ENCODE measurements around the gene ATG14.

Gene ATG14

DNA sequence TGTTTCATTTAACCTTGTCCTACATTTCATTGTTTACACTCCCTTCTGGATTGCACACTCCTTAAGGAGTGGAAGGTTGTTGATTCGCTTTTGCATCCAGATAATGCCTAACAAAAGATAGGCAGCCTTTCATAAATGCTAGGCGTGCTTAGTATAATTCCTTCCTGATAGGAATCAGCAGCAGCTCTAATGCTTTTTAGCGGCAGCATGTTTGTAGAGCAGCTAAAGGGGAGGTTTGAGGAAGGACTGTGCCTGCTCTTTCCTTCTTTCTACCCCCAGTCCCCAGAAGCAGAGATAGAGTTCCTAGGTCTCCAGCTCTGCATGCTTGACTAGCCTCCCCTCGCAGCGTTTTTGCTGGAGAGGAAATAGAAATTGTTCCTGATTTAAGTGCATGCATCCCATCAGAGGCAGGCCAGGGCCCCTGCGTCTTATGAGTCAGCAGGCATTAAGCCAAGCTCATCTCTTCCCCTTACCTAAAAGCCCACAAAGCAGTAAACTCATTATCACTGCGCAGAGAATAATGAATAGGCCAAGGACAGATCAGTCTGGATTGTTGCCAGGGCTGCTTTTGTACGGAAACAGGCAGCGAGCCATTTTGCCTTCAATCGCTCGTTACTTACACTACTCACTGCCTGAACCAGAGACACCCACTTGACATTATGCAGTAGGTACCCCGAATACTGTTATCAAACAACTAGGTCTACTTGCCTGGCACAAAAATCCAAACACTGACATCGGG is 42.8 kb upstream of the ATG14 start (continued):
- TF ChIP-seq KLF8 (tag by site-specific recombination; IDR thresholded peaks at IDR 0.05) (peak; percentile 22; the same call in 1 of the 2 replicates), ZFP69B (tag by site-specific recombination; IDR thresholded peaks at IDR 0.05) (peak; percentile 30; the same call in 1 of the 2 replicates), SP2 (tag by site-specific recombination; IDR thresholded peaks at IDR 0.05) (no peak), ZXDB (tag by site-specific recombination; IDR thresholded peaks at IDR 0.05) (peak; percentile 85), HOXD13 (CRISPR knock-in tag; IDR thresholded peaks at IDR 0.05; ENCODE audit: borderline replicate concordance) (peak; percentile 17; the same call in 1 of the 2 replicates), ZFP41 (tag by site-specific recombination; IDR thresholded peaks at IDR 0.05; ENCODE audit: borderline replicate concordance) (no peak), ZBTB20 (tag by site-specific recombination; IDR thresholded peaks at IDR 0.05) (peak; percentile 79), ZNF157 (tag by site-specific recombination; IDR thresholded peaks at IDR 0.05) (no peak), ZNF701 (tag by site-specific recombination; IDR thresholded peaks at IDR 0.05) (no peak), ZNF10 (tag by site-specific recombination; IDR thresholded peaks at IDR 0.05) (peak; percentile 69), MZF1 (tag by site-specific recombination; IDR thresholded peaks at IDR 0.05; ENCODE audit: borderline replicate concordance) (0 out of 2 replicates have a peak, but pooled peaks have one; percentile 54), PRDM1 (tag by site-specific recombination; IDR thresholded peaks at IDR 0.05) (0 out of 2 replicates have a peak, but pooled peaks have one; percentile 31), ZSCAN30 (tag by site-specific recombination; IDR thresholded peaks at IDR 0.05) (0 out of 2 replicates have a peak, but pooled peaks have one; percentile 21), ZEB2 (tag by site-specific recombination; IDR thresholded peaks at IDR 0.05) (peak; percentile 75; the same call in 1 of the 2 replicates), HOXC10 (CRISPR knock-in tag; IDR thresholded peaks at IDR 0.05) (no peak), ZNF596 (tag by site-specific recombination; IDR thresholded peaks at IDR 0.05) (no peak), OSR2 (tag by site-specific recombination; IDR thresholded peaks at IDR 0.05) (no peak; the same call in 1 of the 2 replicates), ZNF660 (tag by site-specific recombination; IDR thresholded peaks at IDR 0.05) (peak; percentile 71; the same call in 1 of the 2 replicates), ZBTB17 (tag by site-specific recombination; IDR thresholded peaks at IDR 0.05) (peak; percentile 75), FEZF1 (tag by site-specific recombination; IDR thresholded peaks at IDR 0.05) (peak; percentile 62), ZNF785 (tag by site-specific recombination; IDR thresholded peaks at IDR 0.05) (no peak), ZNF202 (tag by site-specific recombination; IDR thresholded peaks at IDR 0.05; ENCODE audit: borderline replicate concordance) (no peak), ZNF354C (tag by site-specific recombination; IDR thresholded peaks at IDR 0.05; ENCODE audit: borderline replicate concordance, low read depth) (no peak)
- TF ChIP-seq, protein P1, sequence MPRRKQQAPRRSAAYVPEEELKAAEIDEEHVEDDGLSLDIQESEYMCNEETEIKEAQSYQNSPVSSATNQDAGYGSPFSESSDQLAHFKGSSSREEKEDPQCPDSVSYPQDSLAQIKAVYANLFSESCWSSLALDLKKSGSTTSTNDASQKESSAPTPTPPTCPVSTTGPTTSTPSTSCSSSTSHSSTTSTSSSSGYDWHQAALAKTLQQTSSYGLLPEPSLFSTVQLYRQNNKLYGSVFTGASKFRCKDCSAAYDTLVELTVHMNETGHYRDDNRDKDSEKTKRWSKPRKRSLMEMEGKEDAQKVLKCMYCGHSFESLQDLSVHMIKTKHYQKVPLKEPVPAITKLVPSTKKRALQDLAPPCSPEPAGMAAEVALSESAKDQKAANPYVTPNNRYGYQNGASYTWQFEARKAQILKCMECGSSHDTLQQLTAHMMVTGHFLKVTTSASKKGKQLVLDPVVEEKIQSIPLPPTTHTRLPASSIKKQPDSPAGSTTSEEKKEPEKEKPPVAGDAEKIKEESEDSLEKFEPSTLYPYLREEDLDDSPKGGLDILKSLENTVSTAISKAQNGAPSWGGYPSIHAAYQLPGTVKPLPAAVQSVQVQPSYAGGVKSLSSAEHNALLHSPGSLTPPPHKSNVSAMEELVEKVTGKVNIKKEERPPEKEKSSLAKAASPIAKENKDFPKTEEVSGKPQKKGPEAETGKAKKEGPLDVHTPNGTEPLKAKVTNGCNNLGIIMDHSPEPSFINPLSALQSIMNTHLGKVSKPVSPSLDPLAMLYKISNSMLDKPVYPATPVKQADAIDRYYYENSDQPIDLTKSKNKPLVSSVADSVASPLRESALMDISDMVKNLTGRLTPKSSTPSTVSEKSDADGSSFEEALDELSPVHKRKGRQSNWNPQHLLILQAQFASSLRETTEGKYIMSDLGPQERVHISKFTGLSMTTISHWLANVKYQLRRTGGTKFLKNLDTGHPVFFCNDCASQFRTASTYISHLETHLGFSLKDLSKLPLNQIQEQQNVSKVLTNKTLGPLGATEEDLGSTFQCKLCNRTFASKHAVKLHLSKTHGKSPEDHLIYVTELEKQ (tag by site-specific recombination; IDR thresholded peaks at IDR 0.05; ENCODE audit: borderline replicate concordance): peak; percentile 53; the same call in 1 of the 2 replicates
- TF ChIP-seq, protein P2, sequence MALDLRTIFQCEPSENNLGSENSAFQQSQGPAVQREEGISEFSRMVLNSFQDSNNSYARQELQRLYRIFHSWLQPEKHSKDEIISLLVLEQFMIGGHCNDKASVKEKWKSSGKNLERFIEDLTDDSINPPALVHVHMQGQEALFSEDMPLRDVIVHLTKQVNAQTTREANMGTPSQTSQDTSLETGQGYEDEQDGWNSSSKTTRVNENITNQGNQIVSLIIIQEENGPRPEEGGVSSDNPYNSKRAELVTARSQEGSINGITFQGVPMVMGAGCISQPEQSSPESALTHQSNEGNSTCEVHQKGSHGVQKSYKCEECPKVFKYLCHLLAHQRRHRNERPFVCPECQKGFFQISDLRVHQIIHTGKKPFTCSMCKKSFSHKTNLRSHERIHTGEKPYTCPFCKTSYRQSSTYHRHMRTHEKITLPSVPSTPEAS (tag by site-specific recombination; IDR thresholded peaks at IDR 0.05): no peak
- TF ChIP-seq, protein P3, sequence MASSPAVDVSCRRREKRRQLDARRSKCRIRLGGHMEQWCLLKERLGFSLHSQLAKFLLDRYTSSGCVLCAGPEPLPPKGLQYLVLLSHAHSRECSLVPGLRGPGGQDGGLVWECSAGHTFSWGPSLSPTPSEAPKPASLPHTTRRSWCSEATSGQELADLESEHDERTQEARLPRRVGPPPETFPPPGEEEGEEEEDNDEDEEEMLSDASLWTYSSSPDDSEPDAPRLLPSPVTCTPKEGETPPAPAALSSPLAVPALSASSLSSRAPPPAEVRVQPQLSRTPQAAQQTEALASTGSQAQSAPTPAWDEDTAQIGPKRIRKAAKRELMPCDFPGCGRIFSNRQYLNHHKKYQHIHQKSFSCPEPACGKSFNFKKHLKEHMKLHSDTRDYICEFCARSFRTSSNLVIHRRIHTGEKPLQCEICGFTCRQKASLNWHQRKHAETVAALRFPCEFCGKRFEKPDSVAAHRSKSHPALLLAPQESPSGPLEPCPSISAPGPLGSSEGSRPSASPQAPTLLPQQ (tag by site-specific recombination; IDR thresholded peaks at IDR 0.05): peak; percentile 57; the same call in 1 of the 2 replicates
- TF ChIP-seq, protein P4, sequence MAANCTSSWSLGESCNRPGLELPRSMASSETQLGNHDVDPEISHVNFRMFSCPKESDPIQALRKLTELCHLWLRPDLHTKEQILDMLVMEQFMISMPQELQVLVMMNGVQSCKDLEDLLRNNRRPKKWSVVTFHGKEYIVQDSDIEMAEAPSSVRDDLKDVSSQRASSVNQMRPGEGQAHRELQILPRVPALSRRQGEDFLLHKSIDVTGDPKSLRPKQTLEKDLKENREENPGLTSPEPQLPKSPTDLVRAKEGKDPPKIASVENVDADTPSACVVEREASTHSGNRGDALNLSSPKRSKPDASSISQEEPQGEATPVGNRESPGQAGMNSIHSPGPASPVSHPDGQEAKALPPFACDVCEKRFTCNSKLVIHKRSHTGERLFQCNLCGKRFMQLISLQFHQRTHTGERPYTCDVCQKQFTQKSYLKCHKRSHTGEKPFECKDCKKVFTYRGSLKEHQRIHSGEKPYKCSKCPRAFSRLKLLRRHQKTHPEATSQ (tag by site-specific recombination; IDR thresholded peaks at IDR 0.05): no peak
- TF ChIP-seq, protein P5, sequence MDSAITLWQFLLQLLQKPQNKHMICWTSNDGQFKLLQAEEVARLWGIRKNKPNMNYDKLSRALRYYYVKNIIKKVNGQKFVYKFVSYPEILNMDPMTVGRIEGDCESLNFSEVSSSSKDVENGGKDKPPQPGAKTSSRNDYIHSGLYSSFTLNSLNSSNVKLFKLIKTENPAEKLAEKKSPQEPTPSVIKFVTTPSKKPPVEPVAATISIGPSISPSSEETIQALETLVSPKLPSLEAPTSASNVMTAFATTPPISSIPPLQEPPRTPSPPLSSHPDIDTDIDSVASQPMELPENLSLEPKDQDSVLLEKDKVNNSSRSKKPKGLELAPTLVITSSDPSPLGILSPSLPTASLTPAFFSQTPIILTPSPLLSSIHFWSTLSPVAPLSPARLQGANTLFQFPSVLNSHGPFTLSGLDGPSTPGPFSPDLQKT (IDR thresholded peaks at IDR 0.05; ENCODE audit: borderline replicate concordance, low read depth, low read length): no peak
- TF ChIP-seq, protein P6, sequence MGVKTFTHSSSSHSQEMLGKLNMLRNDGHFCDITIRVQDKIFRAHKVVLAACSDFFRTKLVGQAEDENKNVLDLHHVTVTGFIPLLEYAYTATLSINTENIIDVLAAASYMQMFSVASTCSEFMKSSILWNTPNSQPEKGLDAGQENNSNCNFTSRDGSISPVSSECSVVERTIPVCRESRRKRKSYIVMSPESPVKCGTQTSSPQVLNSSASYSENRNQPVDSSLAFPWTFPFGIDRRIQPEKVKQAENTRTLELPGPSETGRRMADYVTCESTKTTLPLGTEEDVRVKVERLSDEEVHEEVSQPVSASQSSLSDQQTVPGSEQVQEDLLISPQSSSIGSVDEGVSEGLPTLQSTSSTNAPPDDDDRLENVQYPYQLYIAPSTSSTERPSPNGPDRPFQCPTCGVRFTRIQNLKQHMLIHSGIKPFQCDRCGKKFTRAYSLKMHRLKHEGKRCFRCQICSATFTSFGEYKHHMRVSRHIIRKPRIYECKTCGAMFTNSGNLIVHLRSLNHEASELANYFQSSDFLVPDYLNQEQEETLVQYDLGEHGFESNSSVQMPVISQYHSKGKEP (tag by site-specific recombination; IDR thresholded peaks at IDR 0.05): peak; percentile 92
